Measurements from ENCODE around the gene ING5.
"Not testable (repeated sequence)": the region's sequence is repeated elsewhere in the genome, so short reads cannot be mapped to it uniquely, and the experiment has no call there.

Gene ING5

DNA sequence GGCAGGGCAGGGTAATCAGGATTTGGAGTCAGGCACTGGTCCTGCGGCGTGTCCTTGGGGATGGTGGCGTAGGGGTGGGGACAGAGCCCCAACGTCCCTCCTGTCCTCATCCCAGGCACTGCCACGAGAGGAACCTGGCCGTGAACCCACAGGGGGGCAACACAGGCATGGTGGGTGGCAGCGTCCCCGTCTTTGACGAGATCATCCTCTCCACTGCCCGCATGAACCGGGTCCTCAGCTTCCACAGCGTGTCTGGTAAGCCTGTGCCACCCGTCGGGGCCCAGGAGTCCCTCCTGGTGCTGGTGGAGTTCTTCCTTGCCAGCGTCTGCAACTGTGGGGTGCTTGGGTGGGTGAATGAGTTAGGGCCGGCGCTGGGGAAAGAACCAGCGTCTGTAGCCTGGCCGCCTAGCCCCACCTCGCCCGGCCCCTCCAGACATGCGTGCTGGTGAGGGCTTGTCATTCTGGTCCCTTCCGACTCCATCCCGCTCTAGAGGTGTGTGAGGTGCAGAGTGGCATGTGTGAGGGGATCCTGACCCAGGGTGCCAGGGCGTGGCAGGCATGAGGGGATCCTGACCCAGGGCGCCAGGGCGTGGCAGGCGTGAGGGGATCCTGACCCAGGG, 40.6 kb downstream of the ING5 start:
- no peak for DNase-seq

DNA sequence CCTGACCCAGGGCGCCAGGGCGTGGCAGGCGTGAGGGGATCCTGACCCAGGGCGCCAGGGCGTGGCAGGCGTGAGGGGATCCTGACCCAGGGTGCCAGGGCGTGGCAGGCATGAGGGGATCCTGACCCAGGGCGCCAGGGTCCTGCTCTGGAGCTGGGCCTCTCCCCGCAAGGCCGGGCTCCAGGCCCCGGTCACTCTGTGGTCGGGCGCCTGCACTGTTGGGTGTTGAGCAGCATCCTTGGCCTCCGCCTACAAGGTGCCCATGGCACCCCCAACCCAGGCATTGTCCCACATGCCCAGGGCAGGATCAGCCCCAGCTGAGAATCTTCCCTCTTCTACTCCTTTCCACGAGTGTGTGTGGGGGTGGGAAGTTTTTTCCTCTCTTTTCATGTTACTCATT, 41.2 kb downstream of the ING5 start:
- DNase-seq = not testable (repeated sequence)

DNA sequence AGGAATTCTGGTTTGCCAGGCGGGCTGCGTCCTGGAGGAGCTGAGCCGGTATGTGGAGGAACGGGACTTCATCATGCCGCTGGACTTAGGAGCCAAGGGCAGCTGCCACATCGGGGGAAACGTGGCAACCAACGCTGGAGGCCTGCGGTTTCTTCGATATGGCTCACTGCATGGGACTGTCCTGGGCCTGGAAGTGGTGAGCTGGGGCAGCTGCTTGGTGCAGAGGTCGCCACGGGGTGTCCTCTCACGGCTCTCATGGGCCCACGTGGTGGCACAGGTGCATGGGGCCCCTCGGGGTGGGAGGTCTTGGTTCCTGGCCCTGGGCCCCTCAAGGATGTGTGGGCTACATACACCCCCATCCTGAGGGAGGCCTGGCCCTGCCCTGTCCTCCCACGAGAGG, 41.8 kb downstream of the ING5 start:
- no peak for DNase-seq

DNA sequence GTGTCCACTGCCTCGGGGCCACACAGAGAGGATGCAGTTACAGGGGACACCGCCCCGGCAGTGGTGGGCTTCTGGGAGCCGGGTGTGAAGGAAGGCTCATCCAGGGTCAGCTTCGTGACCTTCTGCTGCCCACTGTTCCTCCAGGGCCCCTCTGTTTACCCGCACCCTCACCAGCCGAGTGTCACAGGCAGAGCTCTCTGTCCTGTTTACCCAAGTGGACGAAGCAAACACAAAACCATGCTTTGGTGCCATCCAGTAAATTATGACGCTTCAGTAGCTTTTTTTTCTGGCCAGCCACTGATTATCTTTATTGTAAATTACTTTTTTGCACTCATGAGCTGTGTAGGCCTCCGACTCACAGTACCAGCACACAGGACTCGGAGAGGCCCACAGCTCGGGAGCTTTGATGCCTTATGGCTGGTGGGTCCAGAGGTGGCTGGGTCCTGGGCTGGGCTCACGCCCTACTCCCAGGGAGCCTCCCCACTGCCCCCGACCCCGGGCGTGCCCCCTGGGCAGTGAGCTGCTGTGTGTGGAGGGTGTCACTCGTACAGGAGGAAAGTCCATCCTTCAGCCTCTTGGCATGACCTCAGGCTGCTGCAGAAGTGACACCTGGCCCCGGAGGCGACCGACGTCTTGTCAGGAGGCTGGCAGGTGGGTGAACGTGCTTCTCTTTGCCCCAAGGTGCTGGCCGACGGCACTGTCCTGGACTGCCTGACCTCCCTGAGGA, 42.4 kb downstream of the ING5 start:
- no peak for DNase-seq

DNA sequence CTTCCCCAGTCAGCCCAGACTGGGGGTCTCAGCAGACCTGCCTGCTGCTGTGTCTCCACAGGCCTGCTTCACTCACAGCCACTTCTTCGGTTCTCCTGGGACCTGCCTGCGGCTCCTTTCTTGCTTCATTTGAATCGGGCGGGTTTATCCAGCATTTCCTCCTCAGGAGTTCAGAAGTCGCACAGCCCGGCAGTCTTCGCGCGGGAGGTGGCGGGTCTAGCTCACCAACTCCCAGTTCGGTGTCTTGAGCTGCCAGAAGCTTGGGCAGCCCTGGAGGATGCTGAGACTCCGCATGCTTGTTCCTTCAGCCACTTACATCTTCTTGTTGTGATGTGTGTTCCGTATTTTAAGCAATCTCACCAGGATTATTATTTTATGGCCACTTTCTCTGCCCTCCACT, 43.4 kb downstream of the ING5 start:
- DNase-seq = no peak

DNA sequence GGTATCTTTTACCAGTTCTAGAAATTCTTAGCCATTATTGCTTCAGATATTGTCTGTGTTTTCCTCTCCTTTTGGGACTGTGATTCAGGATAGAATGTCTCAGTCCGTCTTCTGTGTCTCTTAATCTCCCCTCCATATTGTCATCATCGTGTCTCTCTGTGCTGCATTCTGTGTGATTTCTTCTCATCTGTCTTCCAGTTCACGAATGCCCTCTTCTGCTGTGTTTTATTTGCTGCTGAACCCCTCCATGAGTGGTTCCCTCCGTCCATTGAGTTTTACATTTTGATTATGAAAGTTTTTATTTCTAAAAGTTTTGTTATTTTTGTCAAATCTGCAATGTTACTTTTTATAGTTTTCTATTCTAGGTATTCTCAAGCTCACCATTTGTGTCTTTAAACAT, 44.2 kb downstream of the ING5 start:
- no peak for DNase-seq

DNA sequence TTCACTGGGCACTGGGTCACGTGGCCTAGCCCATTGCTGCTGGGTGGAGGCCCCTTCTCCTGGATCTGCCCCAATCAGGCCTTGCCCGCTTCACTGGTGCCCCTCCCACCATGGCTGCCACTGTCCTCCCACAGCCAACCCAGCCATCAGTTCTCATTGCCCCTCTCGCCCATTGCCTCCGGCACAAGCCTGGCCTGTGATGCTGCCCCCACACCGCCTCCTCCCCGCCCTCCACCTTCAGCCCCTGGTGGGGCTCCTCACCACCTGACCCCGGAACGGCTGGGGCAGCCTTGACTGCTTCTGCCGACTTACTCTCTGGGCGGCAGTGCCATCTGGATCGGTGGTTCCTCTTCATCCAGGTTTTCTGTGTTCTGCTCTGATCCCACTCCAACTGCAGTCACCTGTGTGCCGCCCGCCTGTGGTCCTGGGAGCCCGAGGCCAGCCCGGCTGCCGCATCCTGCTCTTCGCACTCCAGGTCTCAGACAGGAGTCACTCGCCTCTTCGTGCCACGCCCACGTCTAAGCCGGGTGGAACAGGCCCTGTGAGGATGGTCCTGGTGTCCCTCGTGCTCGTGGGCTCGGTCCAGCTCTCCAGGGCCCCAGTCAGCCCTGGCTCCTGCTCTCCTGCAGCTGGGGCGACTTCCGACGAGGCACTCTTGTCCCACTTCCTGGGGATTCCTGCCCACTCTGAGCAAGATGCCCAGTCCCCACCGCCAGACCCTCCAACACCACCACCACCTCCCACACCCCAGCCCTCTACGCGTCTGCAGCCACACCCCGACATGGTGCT, 46.8 kb downstream of the ING5 start:
- no peak for DNase-seq

DNA sequence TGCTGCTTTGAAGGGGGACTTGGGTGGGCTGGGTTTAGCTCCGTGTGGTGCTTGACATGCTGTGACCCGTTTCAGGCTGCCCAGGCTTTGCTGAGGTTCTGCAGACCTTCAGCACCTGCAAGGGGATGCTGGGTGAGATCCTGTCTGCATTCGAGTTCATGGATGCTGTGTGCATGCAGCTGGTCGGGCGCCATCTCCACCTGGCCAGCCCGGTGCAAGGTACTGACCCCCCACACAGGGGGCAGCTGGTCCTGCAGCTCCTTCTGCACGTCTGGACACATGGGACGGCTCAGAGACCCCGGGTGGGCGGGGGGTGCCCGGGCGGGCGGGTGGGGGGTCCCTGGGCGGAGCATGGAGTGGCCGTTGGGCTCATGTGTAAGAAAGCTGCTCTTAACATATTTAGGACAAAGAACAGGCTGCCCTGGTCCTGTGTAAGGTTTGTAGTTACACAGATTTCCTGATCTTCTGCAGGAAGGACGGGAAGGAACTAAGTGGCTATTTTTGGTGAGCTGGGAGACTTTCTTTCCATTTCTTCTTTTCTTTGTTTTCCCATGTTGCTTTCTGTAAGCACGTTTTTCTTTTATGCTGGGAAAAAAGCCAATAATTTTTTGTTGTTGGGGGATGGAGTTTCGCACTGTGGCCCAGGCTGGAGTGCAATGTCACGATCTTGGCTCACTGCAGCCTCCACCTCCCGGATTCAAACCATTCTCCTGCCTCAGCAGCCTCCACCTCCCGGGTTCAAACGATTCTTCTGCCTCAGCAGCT, 48.4 kb downstream of the ING5 start:
- DNase-seq = no peak

DNA sequence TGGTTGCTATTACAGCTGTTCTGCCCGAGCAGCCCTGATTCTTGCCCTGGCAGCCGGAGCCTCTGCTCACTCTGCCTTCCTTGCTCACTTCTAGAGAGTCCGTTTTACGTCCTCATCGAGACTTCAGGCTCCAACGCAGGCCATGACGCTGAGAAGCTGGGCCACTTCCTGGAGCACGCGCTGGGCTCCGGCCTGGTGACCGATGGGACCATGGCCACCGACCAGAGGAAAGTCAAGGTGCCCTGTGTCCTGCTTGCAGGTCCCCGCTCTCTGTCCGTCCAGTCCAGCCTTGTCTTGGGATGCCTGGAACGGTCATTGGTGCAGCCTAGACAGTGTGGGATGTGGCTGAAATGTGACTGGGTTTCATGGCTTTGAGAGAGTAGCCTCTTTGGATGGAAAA, 49.3 kb downstream of the ING5 start:
- no peak for DNase-seq

DNA sequence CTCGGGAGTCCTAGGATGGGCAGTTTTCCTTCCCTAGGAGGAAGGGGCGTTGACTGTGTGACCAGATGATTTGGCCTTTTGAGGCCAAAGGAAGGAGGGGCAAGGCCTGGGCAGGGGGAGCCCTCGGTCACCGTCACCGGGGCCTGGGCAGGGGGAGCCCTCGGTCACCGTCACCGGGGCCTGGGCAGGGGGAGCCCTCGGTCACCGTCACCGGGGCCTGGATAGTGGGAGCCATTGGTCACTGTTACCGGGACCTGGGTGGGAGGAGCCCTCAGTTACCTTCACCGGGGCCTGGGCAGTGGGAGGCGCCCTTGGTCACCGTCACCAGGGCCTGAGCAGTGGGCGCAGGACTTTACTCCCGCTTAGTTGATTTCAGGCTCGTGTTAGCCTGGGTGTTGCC, 49.9 kb downstream of the ING5 start:
- DNase-seq = no peak

DNA sequence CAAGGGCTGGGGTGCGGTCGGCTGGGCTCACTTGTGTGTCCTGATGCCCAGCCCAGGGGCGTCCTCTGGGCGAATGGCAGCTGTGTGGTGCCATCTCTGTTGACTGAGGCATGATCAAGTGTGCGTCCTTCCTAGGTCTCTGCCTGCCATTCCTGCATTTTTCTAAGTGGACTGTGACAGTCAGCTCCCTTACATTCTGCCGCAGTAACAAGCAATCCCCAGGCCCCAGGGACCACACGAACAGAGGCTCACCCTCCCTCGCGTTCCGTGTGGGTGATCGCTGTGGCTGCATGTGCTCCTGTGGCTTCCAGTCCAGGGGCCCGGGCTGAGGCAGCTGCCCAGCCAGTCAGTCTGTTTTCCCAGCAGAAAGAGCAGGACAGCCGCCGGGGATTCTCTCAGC, 50.4 kb downstream of the ING5 start:
- no peak for DNase-seq

DNA sequence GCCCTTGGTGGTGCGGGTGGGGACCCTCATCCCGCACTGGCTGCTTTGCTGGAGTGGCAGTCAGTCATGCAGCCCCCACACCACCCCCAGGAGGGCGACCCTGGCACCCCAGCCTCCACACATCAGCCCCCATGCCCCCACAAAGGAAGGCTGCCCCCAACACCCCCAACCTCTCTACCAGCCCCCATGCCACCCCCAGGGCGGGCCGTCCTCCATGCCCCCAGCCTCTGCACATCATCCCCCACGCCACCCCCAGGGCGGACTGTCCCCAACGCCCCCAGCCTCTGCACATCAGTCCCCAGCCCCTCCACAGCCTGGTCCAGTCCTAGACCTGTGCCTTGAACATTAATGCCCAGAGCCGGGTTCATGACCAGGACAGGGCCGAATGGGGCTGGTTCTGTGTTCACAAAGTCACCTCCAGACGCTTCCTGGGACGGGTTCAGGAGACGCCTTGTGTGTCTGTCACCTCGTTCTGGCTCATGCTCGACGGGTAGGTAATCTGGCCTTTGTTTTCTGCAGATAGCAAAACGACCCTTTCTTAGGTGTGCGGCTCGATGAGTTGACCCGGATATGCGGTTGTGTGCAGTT, 50.9 kb downstream of the ING5 start:
- DNase-seq = no peak

DNA sequence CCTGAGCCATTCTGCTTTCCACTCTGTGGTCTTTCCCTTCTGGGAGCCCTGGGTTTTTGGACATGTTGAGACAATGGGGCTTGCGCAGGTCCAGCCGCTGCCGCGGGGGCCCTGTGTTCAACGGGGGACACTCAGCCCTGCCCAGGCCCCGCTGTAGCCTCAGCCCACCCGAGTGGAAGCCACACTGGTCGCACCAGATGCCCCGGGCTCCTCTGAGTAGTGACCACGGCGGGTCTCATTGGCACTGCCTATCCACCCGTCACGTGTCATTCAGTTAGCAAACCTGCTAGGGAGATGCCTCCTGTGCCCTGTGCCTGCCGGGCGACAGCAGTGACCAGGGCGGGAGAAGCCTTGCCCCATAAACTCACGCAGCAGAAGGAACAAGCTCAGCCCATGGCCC, 51.7 kb downstream of the ING5 start:
- DNase-seq = no peak

DNA sequence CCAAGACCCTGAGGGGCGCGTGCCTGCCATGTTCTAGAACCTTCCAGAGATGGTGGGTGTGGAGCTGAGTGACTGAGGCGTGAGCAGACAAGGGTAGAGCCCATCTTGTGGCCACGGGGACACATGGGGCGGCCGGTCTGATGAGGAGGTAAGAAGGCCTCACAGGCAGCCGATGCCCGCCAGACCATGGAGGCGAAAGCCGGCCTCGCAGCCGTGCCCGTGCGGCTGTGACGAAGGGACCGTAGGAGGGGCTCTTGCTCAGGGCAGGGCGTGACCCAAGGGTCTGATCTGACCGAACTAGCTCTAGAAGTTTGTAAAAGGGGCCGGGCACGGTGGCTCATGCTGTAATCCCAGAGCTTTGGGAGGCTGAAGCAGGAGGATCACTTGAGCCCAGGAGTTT, 52.2 kb downstream of the ING5 start:
- no peak for DNase-seq

DNA sequence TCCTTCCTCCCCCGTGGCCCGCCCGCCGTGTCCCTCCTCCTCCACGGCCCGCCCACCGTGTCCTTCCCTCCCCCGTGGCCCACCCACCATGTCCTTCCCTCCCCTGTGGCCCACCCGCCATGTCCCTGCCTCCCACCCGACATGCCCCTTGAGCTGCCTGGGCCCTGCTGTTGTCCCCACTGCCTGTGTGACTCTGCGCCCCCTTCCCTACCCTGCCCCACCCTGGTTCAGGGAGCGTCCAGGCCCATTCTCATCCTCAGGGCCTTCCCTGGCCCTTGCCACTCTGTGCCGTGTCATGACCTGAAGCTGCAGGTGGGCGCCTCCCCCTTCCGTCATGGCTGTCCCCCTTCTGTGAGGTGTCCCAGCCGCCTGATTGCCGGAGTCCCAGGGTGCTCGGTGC, 53.3 kb downstream of the ING5 start:
- no peak for DNase-seq

DNA sequence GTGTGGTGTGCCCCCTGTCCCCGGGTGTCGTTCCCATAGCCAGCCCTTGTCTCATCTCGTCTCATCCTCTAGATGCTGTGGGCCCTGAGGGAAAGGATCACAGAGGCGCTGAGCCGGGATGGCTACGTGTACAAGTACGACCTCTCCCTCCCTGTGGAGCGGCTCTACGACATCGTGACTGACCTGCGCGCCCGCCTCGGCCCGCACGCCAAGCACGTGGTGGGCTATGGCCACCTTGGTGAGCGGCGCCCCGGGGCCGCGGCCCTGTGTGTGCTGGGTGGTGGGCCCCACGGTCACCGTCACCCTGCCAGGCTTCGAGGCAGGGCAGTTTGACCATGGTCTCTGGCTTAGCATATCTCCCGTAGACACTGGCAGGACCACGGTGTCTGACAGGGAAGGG, 53.9 kb downstream of the ING5 start:
- DNase-seq = no peak

DNA sequence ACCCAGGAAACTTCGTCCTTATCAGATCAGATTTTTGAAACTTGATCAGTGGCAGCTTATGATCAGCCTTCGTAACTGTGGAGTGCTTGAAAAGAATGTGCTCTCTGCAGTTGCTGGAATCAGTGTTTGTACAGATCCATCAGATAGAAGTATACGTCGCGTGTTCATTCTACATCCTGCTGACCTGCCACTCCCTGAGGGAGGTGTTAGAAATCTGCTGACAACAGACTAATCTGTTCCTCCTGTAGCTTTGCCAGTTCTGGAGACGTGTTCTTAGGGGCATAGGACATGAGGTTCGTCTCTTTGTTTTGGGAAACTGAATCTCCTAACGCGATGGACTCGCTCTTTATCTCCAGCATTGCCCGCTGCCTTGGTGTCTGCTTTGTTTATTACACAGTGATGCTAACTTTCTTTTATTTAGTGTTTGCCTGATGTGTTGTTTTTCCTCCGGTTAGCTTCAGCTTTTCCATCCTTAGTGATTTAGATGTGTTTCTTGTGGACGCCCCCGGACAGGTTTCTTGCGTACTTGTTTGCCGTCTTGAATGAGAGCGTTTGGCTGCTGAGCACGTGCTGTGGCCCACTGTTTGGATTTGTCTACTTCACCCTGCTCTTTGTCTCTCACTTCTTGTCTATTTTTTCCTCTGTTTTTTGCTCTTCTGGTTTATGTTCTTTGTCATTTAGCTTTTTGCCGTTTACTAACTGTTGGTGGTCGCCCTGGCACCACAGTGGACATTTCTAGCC, 57.4 kb downstream of the ING5 start:
- peak; percentile 32 for DNase-seq

DNA sequence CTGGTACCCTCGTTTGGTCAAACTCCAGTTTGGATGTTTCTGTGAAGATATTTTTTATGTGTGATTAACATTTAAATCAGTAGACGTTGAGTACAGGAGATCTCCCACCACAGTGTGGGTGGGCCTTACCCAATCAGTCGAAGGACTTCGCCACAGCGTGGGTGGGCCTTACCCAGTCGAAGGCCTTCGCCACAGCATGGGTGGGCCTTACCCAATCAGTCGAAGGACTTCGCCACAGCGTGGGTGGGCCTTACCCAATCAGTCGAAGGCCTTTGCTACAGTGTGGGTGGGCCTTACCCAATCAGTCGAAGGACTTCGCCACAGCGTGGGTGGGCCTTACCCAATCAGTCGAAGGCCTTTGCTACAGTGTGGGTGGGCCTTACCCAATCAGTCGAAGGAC, 58.1 kb downstream of the ING5 start:
- DNase-seq = not testable (repeated sequence)

DNA sequence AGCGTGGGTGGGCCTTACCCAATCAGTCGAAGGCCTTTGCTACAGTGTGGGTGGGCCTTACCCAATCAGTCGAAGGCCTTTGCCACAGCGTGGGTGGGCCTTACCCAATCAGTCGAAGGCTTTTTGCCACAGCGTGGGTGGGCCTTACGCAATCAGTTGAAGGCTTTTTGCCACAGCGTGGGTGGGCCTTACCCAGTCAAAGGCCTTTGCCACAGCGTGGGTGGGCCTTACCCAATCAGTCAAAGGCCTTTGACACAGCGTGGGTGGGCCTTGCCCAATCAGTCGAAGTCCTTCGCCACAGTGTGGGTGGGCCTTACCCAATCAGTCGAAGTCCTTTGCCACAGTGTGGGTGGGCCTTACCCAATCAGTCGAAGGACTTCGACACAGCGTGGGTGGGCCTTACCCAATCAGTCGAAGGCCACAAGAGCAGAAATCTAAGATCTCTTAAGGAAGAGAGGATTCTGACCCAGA, 58.5 kb downstream of the ING5 start:
- no peak for DNase-seq

DNA sequence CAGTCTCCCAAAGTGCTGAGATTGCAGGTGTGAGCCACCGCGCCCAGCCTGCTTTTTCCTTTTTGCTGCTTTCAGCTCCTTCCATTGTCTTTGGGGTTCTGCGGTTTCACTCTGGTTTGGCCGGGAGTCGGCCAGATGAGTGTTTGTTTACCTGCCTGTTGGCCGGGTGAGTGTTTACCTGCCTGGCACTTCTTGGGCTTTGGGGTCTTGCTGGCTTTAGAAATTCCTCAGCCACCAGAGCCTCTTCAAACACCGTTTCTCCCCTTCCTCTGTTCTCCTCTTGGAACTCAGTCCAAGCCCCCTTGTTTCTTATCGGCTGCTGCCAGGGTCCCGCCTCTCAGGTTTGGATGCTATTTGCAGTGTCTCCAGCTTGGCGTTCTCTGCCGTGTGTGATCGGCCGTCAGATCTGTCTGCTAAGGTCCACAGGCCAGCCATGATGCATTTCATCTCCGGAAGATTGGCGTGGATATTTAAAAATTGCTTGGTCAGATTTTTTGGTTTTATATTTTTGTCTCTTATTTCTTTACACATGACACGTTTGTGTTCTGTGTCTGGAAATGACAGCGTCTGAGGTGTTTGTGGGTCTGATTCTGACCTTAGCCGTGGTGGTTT, 60.6 kb downstream of the ING5 start:
- peak; percentile 46 for DNase-seq

DNA sequence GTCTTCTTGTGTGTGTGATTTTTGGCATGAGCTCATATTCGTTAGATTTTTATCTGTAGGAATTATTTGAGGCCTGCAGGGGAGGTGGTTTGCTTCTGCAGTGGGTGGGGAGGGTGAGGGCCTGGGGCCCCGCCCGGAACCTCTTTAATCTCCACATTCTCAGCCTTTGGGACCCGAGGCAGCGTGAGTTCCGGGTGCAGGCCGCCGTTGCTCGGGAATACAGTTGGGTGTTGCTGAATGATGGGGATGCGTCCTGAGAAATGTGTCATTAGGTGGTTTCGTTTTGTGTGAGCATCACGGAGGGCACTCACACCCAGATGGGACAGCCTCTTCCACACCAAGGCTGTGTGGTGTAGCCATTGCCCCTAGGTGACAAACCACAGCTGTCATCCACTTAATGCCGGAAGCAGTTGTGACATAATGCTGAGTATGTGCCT, 61.1 kb downstream of the ING5 start:
- DNase-seq = peak; percentile 93
